Liver (tissue), 9 donors: ENCODE measurements around the gene IPMK. TPM values are rescaled to one million over a fixed set of nuclear protein-coding genes. Genes with fewer than 3 reads are reported as not detected.

Experiments
- DNase-seq: peaks from one replicate; pipeline ENCODE4 v3.0.0-alpha.2; 2017; ENCODE audit warnings: low spot score
- H3K27ac ChIP-seq, 2 donors: one replicate each; pipeline ENCODE4 v1.7.0; 2013; ENCODE audit warnings: inconsistent platforms in 2 of 2, low read length in 2 of 2, control low read depth in 1 of 2, low read depth in 1 of 2, mild to moderate bottlenecking in 1 of 2
- H3K27me3 ChIP-seq, 4 donors: one replicate each; pipeline versions ENCODE4 v1.6.1 to v1.7.0; 2013; ENCODE audit warnings: low read length in 3 of 4, inconsistent platforms in 1 of 4, mild to moderate bottlenecking in 1 of 4, moderate library complexity in 1 of 4; ENCODE audit not compliant: control insufficient read depth in 4 of 4, insufficient read depth in 4 of 4
- H3K36me3 ChIP-seq, 4 donors: one replicate each; pipeline versions ENCODE4 v1.6.1 to v1.7.0; 2013; ENCODE audit warnings: low read length in 3 of 4, mild to moderate bottlenecking in 3 of 4, low read depth in 1 of 4, moderate library complexity in 1 of 4; ENCODE audit not compliant: control insufficient read depth in 4 of 4, insufficient read depth in 3 of 4
- H3K4me1 ChIP-seq, 4 donors: one replicate each; pipeline versions ENCODE4 v1.6.1 to v1.7.0; 2013; ENCODE audit warnings: low read length in 3 of 4, mild to moderate bottlenecking in 3 of 4, moderate library complexity in 1 of 4; ENCODE audit not compliant: control insufficient read depth in 4 of 4, insufficient read depth in 4 of 4
- H3K4me3 ChIP-seq, 3 donors: one replicate each; pipeline versions ENCODE4 v1.6.1 to v1.7.0; 2013; ENCODE audit warnings: low read length in 3 of 3, control low read depth in 1 of 3, low read depth in 1 of 3, mild to moderate bottlenecking in 1 of 3
- H3K9ac ChIP-seq, 2 donors: one replicate each; pipeline ENCODE4 v1.7.0; 2013; ENCODE audit warnings: low read length in 2 of 2, mild to moderate bottlenecking in 2 of 2, moderate library complexity in 2 of 2, control low read depth in 1 of 2, low read depth in 1 of 2
- H3K9me3 ChIP-seq, 4 donors: one replicate each; pipeline versions ENCODE4 v1.6.1 to v1.7.0; 2013; ENCODE audit warnings: low read length in 3 of 4; ENCODE audit not compliant: control insufficient read depth in 4 of 4
- ATF3 ChIP-seq: IDR thresholded peaks from 2 replicates; pipeline ENCODE4 v1.6.1; 2016; ENCODE audit warnings: antibody characterized with exemption
- EGR1 ChIP-seq, 2 donors: IDR thresholded peaks; 2 replicates each; pipeline ENCODE4 v1.6.1; 2016 to 2018; ENCODE audit warnings: antibody characterized with exemption in 2 of 2, low read depth in 2 of 2
- FOXA2 ChIP-seq: IDR thresholded peaks from 2 replicates; pipeline ENCODE4 v1.6.1; 2016; ENCODE audit warnings: antibody characterized with exemption
- HNF4A ChIP-seq, 2 donors: conservative IDR thresholded peaks; 2 replicates each; pipeline ENCODE4 v1.6.1; 2016; ENCODE audit warnings: antibody characterized with exemption in 2 of 2, mild to moderate bottlenecking in 2 of 2
- JUND ChIP-seq, 2 donors: IDR thresholded peaks; 2 replicates each; pipeline ENCODE4 v1.6.1; 2016; ENCODE audit warnings: antibody characterized with exemption in 2 of 2
- RAD21 ChIP-seq, 2 donors: IDR thresholded peaks; 2 replicates each; pipeline ENCODE4 v1.6.1; 2016; ENCODE audit warnings: antibody characterized with exemption in 2 of 2, mild to moderate bottlenecking in 2 of 2
- RXRA ChIP-seq, 2 donors: IDR thresholded peaks; 2 replicates each; pipeline ENCODE4 v1.6.1; 2017 to 2018; ENCODE audit warnings: antibody characterized with exemption in 2 of 2, mild to moderate bottlenecking in 1 of 2
- SP1 ChIP-seq: IDR thresholded peaks from 2 replicates; pipeline ENCODE4 v1.6.1; 2018; ENCODE audit warnings: antibody characterized with exemption, mild to moderate bottlenecking
- TAF1 ChIP-seq: conservative IDR thresholded peaks from 2 replicates; pipeline ENCODE4 v1.6.1; 2016; ENCODE audit warnings: antibody characterized with exemption, mild to moderate bottlenecking
- YY1 ChIP-seq: IDR thresholded peaks from 2 replicates; pipeline ENCODE4 v1.6.1; 2016; ENCODE audit warnings: antibody characterized with exemption, mild to moderate bottlenecking
- WGBS: extraction: QIAGEN DNeasy Blood & Tissue Kit; methylation state at CpG from one replicate; pipeline ENCODE4 v1.1.7; 2013; 5-methylcytosine and 5-hydroxymethylcytosine counted together
- polyA plus RNA-seq, 2 donors: library from polyadenylated mRNA; stranded (reverse) in 1 of 2; unstranded in 1 of 2; fragments of 200-250 nt in 1 of 2; fragments of >200 nt in 1 of 2; fragmentation: Nextera tagmentation in 1 of 2; extraction: Ambion mirVana in 1 of 2; gene quantifications; one replicate each; pipeline versions ENCODE4 v1.2.1 to v1.2.3, GENCODE V29; 2013 to 2015
- total RNA-seq, 2 donors: library from RNA; depleted of rRNA; stranded (reverse); fragments of >200 nt; gene quantifications; one replicate each; pipeline ENCODE4 v1.2.3, GENCODE V29; 2014
- TF ChIP-seq, protein P1 (sequence below): IDR thresholded peaks from 2 replicates; pipeline ENCODE4 v1.6.1; 2016; ENCODE audit warnings: antibody characterized with exemption, mild to moderate bottlenecking
- donor health status: healthy.
- donor health status: healthy.
- donor health status: healthy.
- donor health status: healthy.
- donor health status: healthy.

The IPMK gene
- total and polyA plus RNA-seq, 4 donors = 1.4 to 5.2 (median 3.3) TPM

DNA sequence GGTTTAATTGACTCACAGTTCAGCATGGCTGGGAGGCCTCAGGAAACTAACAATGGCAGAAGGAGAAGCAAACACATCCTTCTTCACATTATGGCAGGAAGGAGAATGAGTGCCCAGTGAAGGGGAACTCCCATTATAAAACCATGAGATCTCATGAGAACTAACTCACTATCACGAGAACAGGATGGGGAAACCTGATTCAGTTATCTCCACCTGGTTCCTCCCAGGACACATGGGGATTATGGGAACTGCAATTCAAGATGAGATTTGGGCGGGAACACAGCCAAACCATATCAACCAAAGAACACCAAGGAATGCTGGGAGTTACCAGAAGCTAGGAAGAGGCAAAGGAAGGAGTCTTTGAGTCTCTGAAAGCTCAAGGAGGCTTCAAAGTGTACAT is 94.3 kb downstream of the IPMK start:
- H3K36me3 ChIP-seq = no peaks in the 10 kb centered on the region
- H3K9me3 ChIP-seq = no peaks in the 10 kb centered on the region
- H3K9ac ChIP-seq = no peak overlapping the region
- H3K4me1 ChIP-seq = no peaks in the 10 kb centered on the region
- no peak for TF ChIP-seq TAF1
- no peak for TF ChIP-seq RXRA (IDR thresholded peaks at IDR 0.05)
- no peak for TF ChIP-seq RAD21 (IDR thresholded peaks at IDR 0.05)
- no peak for TF ChIP-seq SP1
- TF ChIP-seq, protein P1, sequence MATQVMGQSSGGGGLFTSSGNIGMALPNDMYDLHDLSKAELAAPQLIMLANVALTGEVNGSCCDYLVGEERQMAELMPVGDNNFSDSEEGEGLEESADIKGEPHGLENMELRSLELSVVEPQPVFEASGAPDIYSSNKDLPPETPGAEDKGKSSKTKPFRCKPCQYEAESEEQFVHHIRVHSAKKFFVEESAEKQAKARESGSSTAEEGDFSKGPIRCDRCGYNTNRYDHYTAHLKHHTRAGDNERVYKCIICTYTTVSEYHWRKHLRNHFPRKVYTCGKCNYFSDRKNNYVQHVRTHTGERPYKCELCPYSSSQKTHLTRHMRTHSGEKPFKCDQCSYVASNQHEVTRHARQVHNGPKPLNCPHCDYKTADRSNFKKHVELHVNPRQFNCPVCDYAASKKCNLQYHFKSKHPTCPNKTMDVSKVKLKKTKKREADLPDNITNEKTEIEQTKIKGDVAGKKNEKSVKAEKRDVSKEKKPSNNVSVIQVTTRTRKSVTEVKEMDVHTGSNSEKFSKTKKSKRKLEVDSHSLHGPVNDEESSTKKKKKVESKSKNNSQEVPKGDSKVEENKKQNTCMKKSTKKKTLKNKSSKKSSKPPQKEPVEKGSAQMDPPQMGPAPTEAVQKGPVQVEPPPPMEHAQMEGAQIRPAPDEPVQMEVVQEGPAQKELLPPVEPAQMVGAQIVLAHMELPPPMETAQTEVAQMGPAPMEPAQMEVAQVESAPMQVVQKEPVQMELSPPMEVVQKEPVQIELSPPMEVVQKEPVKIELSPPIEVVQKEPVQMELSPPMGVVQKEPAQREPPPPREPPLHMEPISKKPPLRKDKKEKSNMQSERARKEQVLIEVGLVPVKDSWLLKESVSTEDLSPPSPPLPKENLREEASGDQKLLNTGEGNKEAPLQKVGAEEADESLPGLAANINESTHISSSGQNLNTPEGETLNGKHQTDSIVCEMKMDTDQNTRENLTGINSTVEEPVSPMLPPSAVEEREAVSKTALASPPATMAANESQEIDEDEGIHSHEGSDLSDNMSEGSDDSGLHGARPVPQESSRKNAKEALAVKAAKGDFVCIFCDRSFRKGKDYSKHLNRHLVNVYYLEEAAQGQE = no peak
- WGBS = 59% methylated on average over 2 of the region's 2 CpGs
- peaks cover 0 to 2% (median 0%) of the 10 kb centered on the region in 4 donors for H3K27me3 ChIP-seq
- no peak overlapping the region for H3K4me3 ChIP-seq
- H3K27ac ChIP-seq = no peak overlapping the region
- no peak for DNase-seq

GRCh38 chr10:58171146-58171545 is 96.5 kb downstream of the IPMK start:
- Histone ChIP-seq H3K4me1 (no peaks in the 10 kb centered on the region), H3K27ac (no peak overlapping the region), H3K36me3 (no peaks in the 10 kb centered on the region), H3K9me3 (no peaks in the 10 kb centered on the region), H3K9ac (no peak overlapping the region), H3K4me3 (no peak overlapping the region), H3K27me3 (peaks cover 0 to 2% (median 0%) of the 10 kb centered on the region in 4 donors)
- no peak for TF ChIP-seq TAF1
- TF ChIP-seq HNF4A (conservative IDR thresholded peaks at IDR 0.05) = no peak
- TF ChIP-seq FOXA2 = no peak
- no peak for TF ChIP-seq RXRA (IDR thresholded peaks at IDR 0.05)
- TF ChIP-seq, protein P1 = no peak
- TF ChIP-seq YY1 = no peak
- TF ChIP-seq ATF3 = no peak
- no peak for TF ChIP-seq RAD21 (IDR thresholded peaks at IDR 0.05)
- no peak for TF ChIP-seq JUND (IDR thresholded peaks at IDR 0.05)
- no peak for TF ChIP-seq SP1
- no peak for TF ChIP-seq EGR1 (IDR thresholded peaks at IDR 0.05; ENCODE audit: low read depth in 2 of 2)
- WGBS = 84% methylated on average over 1 of the region's 1 CpG
- no peak for DNase-seq
